Measurements from ENCODE around the gene KBTBD4.

Gene KBTBD4

GRCh38 chr11:47578524-47579494 lies at the start of gene KBTBD4, which contains the start of gene NDUFS3:
Gene KBTBD4, minus strand, starts transcription at chr11:47578970. Its CDS starts 19 bp downstream, at chr11:47578951.
Gene NDUFS3, plus strand, starts transcription at chr11:47579074. Its CDS starts 18 bp downstream, at chr11:47579092.
- peak; percentile 81 to 82 for DNase-seq (ENCODE audit: low read depth in 2 of 2)

GRCh38 chr11:47628026-47628425 lies 49.3 kb upstream of the KBTBD4 start:
- no peak for DNase-seq (ENCODE audit: low read depth in 2 of 2)

- DNase-seq (ENCODE audit: low read depth in 2 of 2) = no peak
Observed at GRCh38 chr11:47626234-47626633, 47.5 kb upstream of the KBTBD4 start.

- no peak for DNase-seq (ENCODE audit: low read depth in 2 of 2)
Observed at GRCh38 chr11:47620836-47621378, 42.1 kb upstream of the KBTBD4 start.

- no peak for DNase-seq (ENCODE audit: low read depth in 2 of 2)
Observed at GRCh38 chr11:47617417-47617809, 38.6 kb upstream of the KBTBD4 start.

- no peak for DNase-seq (ENCODE audit: low read depth in 2 of 2)
Observed at GRCh38 chr11:47616726-47617416, 38.1 kb upstream of the KBTBD4 start.

GRCh38 chr11:47615249-47615648 lies 36.5 kb upstream of the KBTBD4 start:
- no peak for DNase-seq (ENCODE audit: low read depth in 2 of 2)

GRCh38 chr11:47611348-47611794 lies 32.6 kb upstream of the KBTBD4 start:
- DNase-seq (ENCODE audit: low read depth in 2 of 2) = no peak

GRCh38 chr11:47609675-47610074 lies 30.9 kb upstream of the KBTBD4 start:
- DNase-seq (ENCODE audit: low read depth in 2 of 2) = no peak

- no peak for DNase-seq (ENCODE audit: low read depth in 2 of 2)
Observed at GRCh38 chr11:47607380-47607779, 28.6 kb upstream of the KBTBD4 start.

GRCh38 chr11:47606731-47607130 lies 28.0 kb upstream of the KBTBD4 start:
- DNase-seq (ENCODE audit: low read depth in 2 of 2) = no peak

- no peak for DNase-seq (ENCODE audit: low read depth in 2 of 2)
Observed at GRCh38 chr11:47605921-47606320, 27.2 kb upstream of the KBTBD4 start.

- DNase-seq (ENCODE audit: low read depth in 2 of 2) = no peak
Observed at GRCh38 chr11:47603295-47603694, 24.5 kb upstream of the KBTBD4 start.

- no peak for DNase-seq (ENCODE audit: low read depth in 2 of 2)
Observed at GRCh38 chr11:47599902-47600301, 21.1 kb upstream of the KBTBD4 start.

- no peak for DNase-seq (ENCODE audit: low read depth in 2 of 2)
Observed at GRCh38 chr11:47595967-47596366, 17.2 kb upstream of the KBTBD4 start.

- DNase-seq (ENCODE audit: low read depth in 2 of 2) = no peak
Observed at GRCh38 chr11:47595029-47595428, 16.3 kb upstream of the KBTBD4 start.

- DNase-seq (ENCODE audit: low read depth in 2 of 2) = no peak
Observed at GRCh38 chr11:47593934-47594855, 15.4 kb upstream of the KBTBD4 start, which contains the start of gene C1QTNF4. Gene C1QTNF4, minus strand, starts transcription at chr11:47594411. Its CDS starts 3,601 bp downstream, at chr11:47590810.

- no peak for DNase-seq (ENCODE audit: low read depth in 2 of 2)
Observed at GRCh38 chr11:47593492-47593933, 14.7 kb upstream of the KBTBD4 start.

- DNase-seq (ENCODE audit: low read depth in 2 of 2) = no peak
Observed at GRCh38 chr11:47592970-47593369, 14.2 kb upstream of the KBTBD4 start.

- no peak for DNase-seq (ENCODE audit: low read depth in 2 of 2)
Observed at GRCh38 chr11:47592251-47592650, 13.5 kb upstream of the KBTBD4 start.

GRCh38 chr11:47591764-47592163 lies 13.0 kb upstream of the KBTBD4 start:
- DNase-seq (ENCODE audit: low read depth in 2 of 2) = no peak

Measured in activated CD4-positive, alpha-beta T cell treated with anti-CD3 and anti-CD28 coated beads for 24 hours (primary cell).